ENCODE measurements around the gene IFIH1.

The IFIH1 gene

DNA sequence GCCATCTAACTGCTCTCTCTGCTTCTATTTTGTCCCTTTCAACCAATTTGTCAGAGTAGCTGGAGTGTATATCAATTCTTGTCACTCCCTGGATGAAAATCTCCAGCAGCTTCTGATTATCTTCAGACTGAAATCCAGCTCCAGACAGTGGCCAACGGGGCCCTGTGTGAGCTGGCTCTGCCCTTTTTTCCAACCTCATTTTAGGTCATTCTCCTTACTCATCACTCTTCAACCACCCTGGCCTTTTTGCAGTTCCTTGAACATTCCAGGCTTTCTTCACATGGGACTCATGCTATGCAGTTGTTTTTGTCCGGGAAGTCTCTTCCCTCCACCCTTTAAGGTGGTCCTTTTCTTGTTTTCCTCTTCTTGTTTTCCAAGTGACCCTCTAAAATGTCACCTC is 59.8 kb downstream of the IFIH1 start:
- in situ Hi-C loops (cut with MboI; ENCODE audit: low sequenced_read_pairs) = no loop called here

DNA sequence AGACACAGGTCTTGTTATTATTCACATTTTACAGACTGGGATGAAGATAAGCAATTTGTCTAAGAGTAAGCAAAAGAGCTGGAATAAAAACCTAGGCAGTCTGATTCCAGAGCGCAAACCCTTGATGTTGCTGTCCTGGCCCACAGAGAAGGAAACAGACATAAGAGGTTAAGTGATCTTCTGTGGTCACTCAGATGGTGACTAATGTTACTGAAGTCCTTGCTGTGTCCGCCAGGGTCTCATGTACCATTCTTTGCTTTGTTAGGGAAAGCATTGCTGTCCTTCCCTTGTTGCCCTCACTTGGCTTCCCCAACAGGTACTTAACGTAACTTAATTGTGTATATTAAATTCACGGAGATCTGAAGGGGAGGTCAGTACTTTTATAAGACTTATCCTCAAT is 60.3 kb downstream of the IFIH1 start:
- in situ Hi-C loops (cut with MboI; ENCODE audit: low sequenced_read_pairs) = no loop called here

DNA sequence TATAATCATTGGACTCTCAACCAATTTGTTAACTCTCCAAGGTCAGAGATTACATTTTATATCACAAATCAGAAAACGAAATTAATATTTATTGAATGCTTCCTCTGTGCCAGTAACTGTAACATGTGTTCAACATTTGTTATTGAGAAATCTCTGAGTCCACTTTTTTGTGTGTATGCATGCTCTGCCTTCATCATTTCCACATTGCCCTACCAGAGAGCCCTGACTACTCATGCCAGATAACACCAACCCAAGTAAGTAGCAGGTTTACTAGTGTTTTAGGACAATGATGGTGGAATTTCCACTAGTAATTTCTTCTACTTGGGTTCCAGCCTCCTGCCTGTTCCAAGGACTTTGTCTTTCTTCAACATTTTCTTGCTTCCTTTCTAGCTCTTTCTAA is 61.1 kb downstream of the IFIH1 start:
- in situ Hi-C loops (cut with MboI; ENCODE audit: low sequenced_read_pairs) = no loop called here

DNA sequence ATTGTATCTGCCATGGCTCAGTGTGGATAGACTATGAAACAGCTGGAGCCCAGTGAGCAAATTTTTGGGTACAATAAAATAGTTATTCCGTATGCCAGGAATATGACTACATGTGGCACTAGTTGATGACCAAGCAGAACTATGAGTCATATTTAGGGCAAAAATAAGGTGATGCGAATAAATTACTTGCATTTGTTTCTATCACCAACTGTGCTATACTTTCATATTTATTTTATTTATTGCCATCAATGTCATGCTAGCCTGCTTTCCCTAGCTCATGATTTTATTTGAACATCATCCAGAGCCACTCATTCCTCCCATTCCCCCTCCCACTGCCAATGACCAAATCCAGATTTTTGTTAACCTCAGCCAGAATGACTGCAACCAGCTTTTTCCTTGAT is 61.9 kb downstream of the IFIH1 start:
- in situ Hi-C loops (cut with MboI; ENCODE audit: low sequenced_read_pairs) = no loop called here

DNA sequence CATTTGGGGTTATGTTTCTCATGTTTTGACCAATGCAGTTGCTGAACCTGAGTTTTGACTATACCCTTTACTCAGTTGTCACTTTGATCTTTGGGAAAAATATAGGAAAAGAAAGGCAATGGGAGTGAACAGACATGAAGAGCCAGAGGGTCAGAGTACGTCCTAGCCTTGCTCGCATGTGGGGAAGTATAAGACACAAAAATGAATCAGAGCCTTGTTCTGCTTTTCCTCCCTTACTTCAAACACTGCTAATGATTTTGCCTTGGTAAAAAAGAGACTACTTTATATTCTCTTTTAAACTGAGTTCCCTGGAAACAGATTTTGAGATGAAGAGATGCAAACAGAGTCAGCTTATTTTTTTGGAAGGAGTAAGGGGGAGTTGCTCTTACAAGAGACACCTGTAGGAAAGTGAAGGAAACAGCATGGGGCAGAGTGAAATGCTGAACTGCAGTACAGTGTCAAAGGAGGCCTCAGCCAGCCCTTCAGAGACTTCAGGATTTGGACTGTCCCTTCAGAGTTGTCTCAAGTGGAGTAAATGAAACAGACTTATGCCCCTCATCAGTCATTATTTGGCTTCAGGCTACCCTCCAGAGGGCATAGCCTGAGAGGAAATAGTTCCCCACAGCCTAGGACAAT is 64.1 kb downstream of the IFIH1 start:
- in situ Hi-C loops (cut with MboI; ENCODE audit: low sequenced_read_pairs) = no loop called here

DNA sequence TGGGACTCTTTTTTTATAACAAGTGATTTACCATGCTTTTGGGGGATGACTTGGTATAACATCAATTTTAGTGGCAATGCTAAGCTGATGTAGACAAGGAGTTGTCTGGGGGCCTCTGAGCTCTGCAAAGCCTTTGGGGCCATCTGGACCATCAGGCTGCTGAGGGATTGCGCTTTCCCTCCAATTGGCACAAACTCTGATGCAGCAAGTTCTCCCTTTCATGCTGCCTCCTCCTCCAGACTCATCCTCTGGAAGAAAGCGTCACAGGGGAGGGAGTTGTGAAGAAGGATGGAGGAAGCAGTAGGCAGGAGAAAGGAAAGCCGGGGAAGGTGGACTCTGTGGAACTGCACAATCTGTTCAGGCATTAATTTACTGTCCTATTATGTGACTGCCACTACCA is 65.0 kb downstream of the IFIH1 start:
- in situ Hi-C loops (cut with MboI; ENCODE audit: low sequenced_read_pairs) = no loop called here

DNA sequence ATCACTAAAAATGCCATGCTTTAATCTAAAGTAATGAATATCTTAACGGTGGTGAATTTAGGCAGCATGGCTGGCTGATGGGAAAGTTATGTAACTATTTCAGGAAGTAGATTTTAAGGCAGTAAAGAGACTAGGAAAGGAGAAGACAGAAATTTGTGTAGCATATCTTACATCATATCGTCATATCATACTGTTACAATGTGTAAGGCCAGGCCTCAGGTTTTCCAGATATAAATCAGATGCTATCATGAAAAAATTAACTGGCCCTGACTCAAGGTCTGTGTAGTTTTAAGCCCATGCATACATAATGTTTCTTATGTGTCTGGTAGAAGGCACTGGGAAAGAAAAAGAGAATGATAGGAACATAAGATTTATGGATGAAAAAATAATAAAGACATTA is 66.3 kb downstream of the IFIH1 start:
- in situ Hi-C loops (cut with MboI; ENCODE audit: low sequenced_read_pairs) = no loop called here

DNA sequence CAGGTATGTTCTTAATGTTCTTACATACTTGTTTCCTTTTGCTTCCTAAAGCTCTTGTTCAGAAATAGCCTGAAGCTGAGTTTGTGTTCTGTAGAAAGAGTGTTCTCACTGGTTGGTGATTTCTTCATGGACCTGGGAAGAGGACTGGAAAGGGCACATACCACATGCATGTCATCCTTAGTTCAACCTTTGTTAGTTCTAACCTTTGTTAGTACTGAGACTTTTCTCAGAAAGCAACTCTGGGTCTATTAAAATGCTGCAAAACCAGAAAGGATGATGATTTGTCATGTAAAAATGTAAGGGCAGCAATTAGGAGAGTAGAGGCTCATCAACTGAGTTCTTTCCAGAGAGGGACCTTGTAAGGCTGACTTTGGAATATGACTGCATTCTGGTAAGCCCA is 72.7 kb downstream of the IFIH1 start:
- in situ Hi-C loops (cut with MboI; ENCODE audit: low sequenced_read_pairs) = no loop called here

DNA sequence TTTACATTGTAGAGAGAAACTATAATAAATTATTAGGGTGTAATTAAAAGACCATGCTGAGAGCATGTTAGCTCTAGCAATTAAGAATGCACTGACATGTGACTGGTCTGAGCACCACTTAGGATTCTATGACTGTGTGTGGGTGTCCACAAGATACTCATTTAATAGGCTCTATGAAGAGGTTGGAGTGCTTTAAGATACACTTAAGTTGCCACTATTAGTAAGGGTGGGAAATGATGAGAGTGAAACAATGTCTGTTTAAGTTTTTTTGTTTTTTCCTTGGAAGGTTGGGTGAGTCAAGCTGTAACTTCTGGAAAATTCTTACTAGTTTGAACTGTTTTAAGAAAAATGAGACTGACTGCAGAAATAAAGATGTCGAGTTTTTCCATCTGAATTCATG is 73.4 kb downstream of the IFIH1 start:
- in situ Hi-C loops (cut with MboI; ENCODE audit: low sequenced_read_pairs) = no loop called here

DNA sequence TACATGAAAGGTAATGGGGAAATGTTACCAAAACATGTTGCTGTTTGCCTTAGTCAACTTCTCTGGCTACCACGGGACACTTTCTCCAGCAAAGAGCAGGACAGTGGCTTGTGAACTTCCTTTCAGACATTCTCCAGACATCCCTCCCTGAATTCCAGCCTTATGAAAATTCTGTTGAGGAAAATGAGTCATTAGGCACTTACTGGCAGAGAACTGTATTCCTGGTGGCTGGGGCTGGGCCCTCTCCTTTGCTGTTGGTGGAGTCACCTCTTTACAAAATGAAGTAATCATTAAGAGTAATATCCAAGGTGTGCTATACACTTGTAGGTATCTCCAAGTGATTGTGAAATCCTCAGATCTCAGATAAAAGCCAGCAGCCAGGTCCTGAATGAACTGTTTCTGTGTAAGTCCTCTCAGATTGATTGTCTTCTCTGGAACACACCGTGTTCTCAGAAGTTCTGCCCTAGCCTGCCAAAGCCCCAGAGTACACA is 73.9 kb downstream of the IFIH1 start:
- in situ Hi-C loops (cut with MboI; ENCODE audit: low sequenced_read_pairs) = no loop called here

DNA sequence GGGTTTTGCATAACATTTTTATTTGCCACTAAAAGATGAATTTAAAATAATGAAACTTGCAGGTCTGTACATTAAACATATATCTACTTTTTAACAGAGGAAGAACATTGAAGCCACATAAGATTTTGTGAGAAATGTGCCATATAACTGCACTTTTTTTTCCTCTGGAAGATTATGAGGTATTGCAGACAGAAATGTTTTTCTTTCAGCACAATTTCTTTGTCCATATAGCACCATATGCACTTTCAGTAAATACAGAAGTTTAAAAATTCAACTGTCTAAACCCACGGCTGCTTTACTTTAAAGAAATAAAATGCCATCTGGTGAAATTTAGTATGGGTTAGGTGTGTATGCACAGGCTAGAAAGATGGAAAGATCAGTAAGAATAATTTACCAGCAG is 74.8 kb downstream of the IFIH1 start:
- in situ Hi-C loops (cut with MboI; ENCODE audit: low sequenced_read_pairs) = no loop called here

DNA sequence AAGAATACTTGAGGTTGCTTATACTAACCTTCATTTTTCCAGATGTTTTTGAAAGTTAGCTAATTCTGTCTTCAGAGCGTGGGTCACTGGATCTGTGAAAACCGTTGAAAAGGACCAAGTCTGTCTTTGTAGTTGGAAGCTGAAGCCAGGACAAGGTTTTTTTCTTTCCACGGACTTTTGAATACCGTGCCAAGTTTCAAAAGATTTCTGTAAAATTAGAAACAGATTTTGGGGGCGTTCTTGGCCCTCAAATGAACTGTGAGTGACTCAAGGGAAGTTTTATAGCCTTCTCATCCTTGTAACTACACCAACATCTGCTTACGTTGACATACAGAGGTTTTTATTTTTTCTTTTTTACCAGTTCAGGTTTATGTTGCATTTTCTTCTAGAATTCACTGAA is 75.2 kb downstream of the IFIH1 start, which contains the start of gene FAP:
TSS of gene FAP (minus strand) at position 152 of the 400 bp plus-strand sequence. CDS start at position 34, 118 bp downstream.
- in situ Hi-C loops (cut with MboI; ENCODE audit: low sequenced_read_pairs) = no loop called here

DNA sequence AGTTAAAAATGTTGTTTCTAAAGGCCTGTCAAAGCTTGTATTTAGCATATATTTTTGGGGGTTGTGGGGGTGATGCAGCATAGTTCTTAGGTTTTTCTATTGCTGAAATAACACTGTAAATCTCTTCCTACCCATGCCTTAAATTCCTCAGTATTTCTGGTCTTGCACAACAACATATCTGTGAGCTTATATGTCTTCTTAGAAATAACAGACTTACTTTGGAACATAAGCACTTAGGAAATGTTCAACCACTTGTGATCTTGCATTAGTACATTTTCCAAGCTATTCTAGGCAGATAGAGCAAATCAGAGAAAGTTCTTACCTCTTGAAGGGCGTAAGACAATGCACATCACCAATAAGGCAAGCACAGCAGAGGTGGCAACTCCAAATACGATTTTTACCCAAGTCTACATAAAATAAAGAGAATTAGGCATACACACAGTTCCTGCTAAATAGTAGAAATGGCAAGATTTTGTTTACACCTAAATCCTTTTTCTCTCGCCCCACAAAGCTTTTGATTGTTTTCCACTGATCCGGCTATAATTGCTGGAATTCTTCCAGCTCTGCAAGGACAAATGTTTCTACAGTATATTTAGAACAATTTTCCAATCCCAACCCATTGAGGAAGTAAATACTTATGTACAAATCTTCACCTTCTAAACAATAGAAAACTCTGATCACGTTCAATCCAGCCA is 75.8 kb downstream of the IFIH1 start:
- in situ Hi-C loops (cut with MboI; ENCODE audit: low sequenced_read_pairs) = no loop called here

DNA sequence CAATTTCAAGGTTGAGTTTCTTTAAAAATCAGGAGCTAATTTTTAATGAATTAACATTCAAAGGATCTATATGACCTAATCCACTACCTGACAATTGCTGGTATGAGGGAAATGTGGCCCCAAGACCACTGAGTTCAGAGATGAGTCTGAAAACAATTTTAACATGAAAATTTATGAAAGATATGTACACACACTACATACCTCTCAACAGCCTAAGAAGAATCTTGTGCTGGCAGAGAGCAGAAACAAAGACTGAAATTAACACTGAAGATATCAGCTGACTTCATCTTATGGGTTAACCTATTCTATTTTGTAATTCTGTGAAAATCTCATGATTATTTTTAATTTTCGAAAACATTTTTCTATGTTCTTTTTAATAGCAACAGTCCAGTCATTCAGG is 76.9 kb downstream of the IFIH1 start:
- in situ Hi-C loops (cut with MboI; ENCODE audit: low sequenced_read_pairs) = no loop called here

DNA sequence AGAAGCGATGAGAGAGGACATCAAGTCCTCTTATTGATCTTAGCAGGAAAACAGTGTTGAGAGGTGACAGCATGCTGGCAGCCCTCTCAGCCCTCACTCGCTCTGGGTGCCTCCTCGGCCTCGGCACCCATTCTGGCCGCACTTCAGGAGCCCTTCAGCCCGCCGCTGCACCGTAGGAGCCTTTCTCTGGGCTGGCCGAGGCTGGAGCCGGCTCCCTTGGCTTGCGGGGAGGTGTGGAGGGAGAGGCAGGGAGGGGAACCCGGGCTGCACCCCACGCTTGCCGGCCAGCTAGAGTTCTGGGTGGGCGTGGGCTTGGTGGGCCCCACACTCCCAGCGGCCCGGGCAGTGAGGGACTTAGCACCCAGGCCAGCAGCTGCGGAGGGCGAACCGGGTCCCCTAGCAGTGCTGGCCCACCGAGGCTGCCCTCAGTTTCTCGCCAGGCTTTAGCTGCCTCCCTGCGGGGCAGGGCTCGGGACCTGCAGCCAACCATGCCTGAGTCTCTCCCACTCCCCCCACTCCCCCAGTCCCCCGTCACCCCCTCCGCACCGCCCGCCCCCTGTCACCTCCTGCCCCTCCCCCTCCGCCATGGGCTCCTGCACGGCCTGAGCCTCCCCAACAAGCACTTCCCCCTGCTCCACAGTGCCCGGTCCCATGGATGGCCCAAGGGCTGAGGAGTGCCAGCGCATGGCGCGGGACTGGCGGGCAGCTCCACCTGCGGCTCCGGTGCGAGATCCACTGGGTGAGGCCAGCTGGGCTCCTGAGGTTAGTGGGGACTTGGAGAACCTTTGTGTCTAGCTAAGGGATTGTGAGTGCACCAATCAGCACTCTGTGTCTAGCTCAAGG is 83.6 kb downstream of the IFIH1 start:
- in situ Hi-C loops (cut with MboI; ENCODE audit: low sequenced_read_pairs) = no loop called here

DNA sequence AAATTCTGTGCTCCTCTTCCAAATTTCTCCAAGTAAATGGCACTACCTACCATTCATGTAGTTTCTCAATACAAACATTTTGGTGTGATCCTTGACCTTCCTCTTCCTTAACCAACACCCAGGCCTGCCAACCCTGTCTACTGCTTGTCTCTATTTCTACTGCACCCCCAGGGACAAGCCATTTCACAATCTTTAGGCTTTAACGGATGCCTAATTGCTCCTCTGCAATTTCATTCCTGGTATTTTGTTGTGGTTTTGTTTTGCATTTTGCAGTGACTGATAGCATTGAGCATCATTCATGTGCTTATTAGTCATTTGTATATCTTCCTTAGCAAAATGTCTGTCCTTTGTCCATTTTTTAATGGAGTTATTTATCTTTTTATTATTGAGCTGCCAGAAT is 85.3 kb downstream of the IFIH1 start:
- in situ Hi-C loops (cut with MboI; ENCODE audit: low sequenced_read_pairs) = no loop called here

DNA sequence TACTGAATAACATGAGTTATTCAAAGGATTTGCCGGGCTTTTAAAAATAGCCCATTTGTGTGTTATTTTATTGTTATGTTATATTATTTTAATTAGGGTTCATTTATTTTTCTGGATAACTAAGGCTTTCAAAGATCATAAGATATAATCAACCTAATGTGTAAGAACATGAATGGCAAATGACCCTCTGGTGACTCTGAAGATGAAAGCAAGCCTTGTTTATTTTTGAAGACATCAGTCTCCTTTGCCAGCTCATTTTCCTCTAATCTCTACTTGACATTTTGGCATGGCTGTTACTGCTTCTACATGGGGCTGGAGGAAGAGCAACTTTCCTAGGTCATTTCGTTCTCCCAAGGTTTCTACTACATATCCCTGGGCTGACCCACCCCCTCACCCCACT is 85.8 kb downstream of the IFIH1 start:
- in situ Hi-C loops (cut with MboI; ENCODE audit: low sequenced_read_pairs) = no loop called here

DNA sequence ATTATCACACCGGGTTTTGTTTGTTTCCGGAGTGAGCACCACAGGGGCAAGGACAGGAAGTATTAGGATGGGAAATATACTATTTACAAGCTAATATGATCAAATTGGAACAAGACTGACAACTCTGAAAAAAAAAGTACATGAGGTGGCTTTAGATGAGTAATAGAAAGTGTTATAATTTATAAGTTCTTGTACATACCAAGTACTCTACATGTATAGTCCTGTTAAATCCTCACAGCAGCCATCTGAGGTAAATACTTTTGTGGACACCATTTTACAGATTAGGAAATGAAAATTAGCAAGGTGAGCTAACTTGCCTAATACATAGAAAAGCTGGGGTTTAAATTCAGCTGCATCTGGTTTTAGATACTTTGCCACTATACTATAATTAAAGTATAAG is 86.5 kb downstream of the IFIH1 start:
- in situ Hi-C loops (cut with MboI; ENCODE audit: low sequenced_read_pairs) = no loop called here

DNA sequence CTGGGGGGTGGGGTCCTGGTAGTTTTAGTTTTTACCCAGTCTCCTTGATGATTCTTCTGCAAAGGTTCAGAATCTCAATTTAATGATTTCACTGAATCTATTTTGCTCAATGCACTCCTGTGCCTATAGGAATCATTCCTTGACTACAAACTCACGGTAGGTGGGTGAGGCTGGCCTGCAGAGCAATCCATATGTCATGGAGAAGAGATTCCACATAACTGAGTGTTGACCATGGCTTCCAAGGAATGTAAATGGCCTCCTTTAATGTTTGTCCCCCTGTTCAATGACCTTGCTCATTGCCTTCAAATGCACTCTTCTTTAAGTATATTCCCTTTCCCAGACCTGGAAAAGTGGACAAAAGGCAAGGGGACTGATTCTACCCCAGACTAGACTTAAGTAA is 87.7 kb downstream of the IFIH1 start:
- in situ Hi-C loops (cut with MboI; ENCODE audit: low sequenced_read_pairs) = no loop called here

DNA sequence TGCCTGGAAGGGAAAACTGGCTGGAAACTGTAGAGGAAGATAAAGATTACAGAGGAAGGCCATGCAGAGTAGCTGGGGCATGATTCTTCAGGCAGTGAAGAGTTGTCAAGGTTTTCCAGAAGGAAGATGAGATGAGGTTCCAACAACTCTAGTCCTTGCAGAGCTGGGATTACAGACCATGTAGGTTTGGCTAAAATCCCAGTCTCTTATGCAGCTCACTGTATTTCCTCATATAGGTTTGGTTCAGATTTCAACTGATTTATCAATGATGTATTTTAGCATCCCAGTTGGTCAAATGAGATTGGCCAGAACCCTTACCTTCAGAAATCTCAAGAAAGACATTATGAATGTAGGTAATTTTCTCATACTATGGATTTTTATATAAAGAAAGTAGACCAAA is 91.6 kb downstream of the IFIH1 start:
- in situ Hi-C loops (cut with MboI; ENCODE audit: low sequenced_read_pairs) = loop anchor here (10.0 kb wide), 1 partner anchor 68 kb away; no protein-coding TSS in a partner anchor

DNA sequence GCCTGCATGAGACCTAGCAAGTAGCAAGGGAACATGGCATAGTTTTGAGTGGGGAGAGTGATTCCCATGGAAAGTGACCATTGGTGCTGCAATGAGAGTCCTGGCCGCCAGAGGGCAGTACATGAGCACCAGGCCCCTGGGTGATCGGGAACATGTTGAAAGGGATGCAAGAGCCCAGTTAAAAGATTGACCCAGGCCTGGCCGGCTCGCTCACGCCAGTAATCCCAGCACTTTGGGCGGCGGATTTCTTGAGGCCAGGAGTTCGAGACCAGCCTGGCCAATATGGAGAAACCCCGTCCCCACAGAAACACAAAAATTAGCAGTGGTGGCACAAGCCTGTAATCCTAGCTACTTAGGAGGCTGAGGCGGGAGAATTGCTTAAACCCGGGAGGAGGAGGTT is 97.4 kb downstream of the IFIH1 start:
- in situ Hi-C loops (cut with MboI; ENCODE audit: low sequenced_read_pairs) = loop anchor here (10.0 kb wide), 1 partner anchor 74 kb away; no protein-coding TSS in a partner anchor

DNA sequence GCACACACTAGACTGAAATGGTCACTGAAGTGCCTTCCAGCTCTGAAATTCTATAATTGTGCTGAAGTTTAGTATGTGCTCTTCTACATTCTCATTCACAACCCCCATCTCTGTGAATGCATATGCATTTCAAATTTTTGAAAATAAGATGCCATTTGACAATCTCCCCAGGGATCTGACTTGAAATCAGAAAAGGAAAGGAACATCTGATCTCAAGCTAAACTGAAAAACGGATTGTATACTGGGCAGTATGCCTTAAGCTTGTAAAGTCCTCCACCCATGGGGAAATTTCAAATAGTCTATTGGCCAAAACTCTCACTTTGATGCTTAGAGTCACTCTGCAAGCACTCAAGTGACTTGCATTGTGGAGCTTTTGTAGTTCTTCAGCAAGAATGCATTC is 98.1 kb downstream of the IFIH1 start:
- in situ Hi-C loops (cut with MboI; ENCODE audit: low sequenced_read_pairs) = loop anchor here (10.0 kb wide), 1 partner anchor 74 kb away; no protein-coding TSS in a partner anchor
